HL-60 (cell line): Measurements from ENCODE around the gene FAM219A.

Source experiments
- CTCF ChIP-seq: IDR thresholded peaks from one replicate; pipeline ENCODE4 v1.5.1; 2011; ENCODE audit warnings: low read length, control low read depth, inconsistent platforms; ENCODE audit not compliant: insufficient read depth
- POLR2AphosphoS5 ChIP-seq: IDR thresholded peaks from 2 replicates; pipeline ENCODE4 v1.6.1; 2012; ENCODE audit warnings: low read depth

GRCh38 chr9:34443976-34444375 lies 14.4 kb downstream of the FAM219A start:
- TF ChIP-seq CTCF (no peak), POLR2AphosphoS5 (no peak)
